DOHH2 (cell line): ENCODE results near the gene SPDYE17.

Experiments
- CTCF ChIP-seq: fragments of 200-600 bp; sonication (generic); IDR thresholded peaks from one replicate; pipeline ENCODE4 v1.5.1; 2014; ENCODE audit warnings: antibody characterized with exemption, mild to moderate bottlenecking, low read depth, low read length; ENCODE audit not compliant: poor library complexity, severe bottlenecking
- EZH2phosphoT487 ChIP-seq: fragments of 200-600 bp; sonication (generic); IDR thresholded peaks from 2 replicates; pipeline ENCODE4 v1.6.1; 2017; ENCODE audit warnings: borderline replicate concordance, mild to moderate bottlenecking, antibody characterized with exemption, low read length, moderate library complexity, mixed read lengths

GRCh38 chr7:76998285-76998589, 33.9 kb downstream of the SPDYE17 start:
- TF ChIP-seq CTCF (no peak), EZH2phosphoT487 (no peak)
